ENCODE results near the gene KCP.

- TF ChIP-seq, protein P1, sequence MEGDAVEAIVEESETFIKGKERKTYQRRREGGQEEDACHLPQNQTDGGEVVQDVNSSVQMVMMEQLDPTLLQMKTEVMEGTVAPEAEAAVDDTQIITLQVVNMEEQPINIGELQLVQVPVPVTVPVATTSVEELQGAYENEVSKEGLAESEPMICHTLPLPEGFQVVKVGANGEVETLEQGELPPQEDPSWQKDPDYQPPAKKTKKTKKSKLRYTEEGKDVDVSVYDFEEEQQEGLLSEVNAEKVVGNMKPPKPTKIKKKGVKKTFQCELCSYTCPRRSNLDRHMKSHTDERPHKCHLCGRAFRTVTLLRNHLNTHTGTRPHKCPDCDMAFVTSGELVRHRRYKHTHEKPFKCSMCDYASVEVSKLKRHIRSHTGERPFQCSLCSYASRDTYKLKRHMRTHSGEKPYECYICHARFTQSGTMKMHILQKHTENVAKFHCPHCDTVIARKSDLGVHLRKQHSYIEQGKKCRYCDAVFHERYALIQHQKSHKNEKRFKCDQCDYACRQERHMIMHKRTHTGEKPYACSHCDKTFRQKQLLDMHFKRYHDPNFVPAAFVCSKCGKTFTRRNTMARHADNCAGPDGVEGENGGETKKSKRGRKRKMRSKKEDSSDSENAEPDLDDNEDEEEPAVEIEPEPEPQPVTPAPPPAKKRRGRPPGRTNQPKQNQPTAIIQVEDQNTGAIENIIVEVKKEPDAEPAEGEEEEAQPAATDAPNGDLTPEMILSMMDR (optimal IDR thresholded peaks at IDR 0.05 in 1 of 3, IDR thresholded peaks at IDR 0.05 in 1 of 3, conservative IDR thresholded peaks at IDR 0.05 in 1 of 3; ENCODE audit: extremely low read depth in 1 of 3, insufficient read depth in 2 of 3, low read length in 3 of 3), result no peak
- TF ChIP-seq EZH2 (IDR thresholded peaks at IDR 0.05; ENCODE audit: low read length), result no peak
Measured at GRCh38 chr7:128832880-128833147, 77.7 kb downstream of the KCP start.

Data from keratinocyte (primary cell).